Stomach (tissue), 9 donors: ENCODE results near the gene ZNF277. TPM values are rescaled to one million over a fixed set of nuclear protein-coding genes. Genes with fewer than 3 reads are reported as not detected.

Source experiments
- DNase-seq, 2 donors: peaks; one replicate each; pipeline versions ENCODE4 v3.0.0 to v3.0.0-alpha.2; 2013 to 2019
- H3K27ac ChIP-seq, 5 donors: fragments of 200-600 bp in 4 of 5; sonication (generic) in 4 of 5; one replicate each; pipeline ENCODE4 v1.5.1; 2013 to 2019; ENCODE audit warnings: mild to moderate bottlenecking in 1 of 5, moderate library complexity in 1 of 5
- H3K27me3 ChIP-seq, 3 donors: fragments of 200-600 bp; sonication (generic); one replicate each; pipeline ENCODE4 v1.5.1; 2017 to 2019; ENCODE audit warnings: mixed run types in 1 of 3
- H3K36me3 ChIP-seq, 4 donors: fragments of 200-600 bp; sonication (generic); 1 replicate in 3 of 4; 2 replicates in 1 of 4; pipeline ENCODE4 v1.5.1; 2016 to 2019
- H3K4me1 ChIP-seq, 4 donors: fragments of 200-600 bp; sonication (generic); one replicate each; pipeline ENCODE4 v1.5.1; 2016 to 2019
- H3K4me3 ChIP-seq, 4 donors: fragments of 200-600 bp; sonication (generic) in 3 of 4; one replicate each; pipeline ENCODE4 v1.5.1; 2016 to 2019; ENCODE audit warnings: mild to moderate bottlenecking in 1 of 4
- H3K9me3 ChIP-seq, 4 donors: fragments of 200-600 bp; sonication (generic); one replicate each; pipeline ENCODE4 v1.5.1; 2016 to 2019
- EP300 ChIP-seq: sonication (generic); formaldehyde crosslinking; IDR thresholded peaks from one replicate; pipeline ENCODE4 v1.6.1; 2017; ENCODE audit warnings: antibody characterized with exemption
- POLR2A ChIP-seq, 4 donors: fragments of 450-650 bp; IDR thresholded peaks; one replicate each; pipeline ENCODE4 v1.6.1; 2016; ENCODE audit warnings: antibody characterized with exemption in 4 of 4, control low read depth in 2 of 4, mild to moderate bottlenecking in 1 of 4, moderate library complexity in 1 of 4
- POLR2AphosphoS5 ChIP-seq, 3 donors: sonication (generic); formaldehyde crosslinking; IDR thresholded peaks; one replicate each; pipeline ENCODE4 v1.6.1; 2016; ENCODE audit warnings: antibody characterized with exemption in 3 of 3
- WGBS, 5 donors: extraction: QIAGEN DNeasy Blood & Tissue Kit in 3 of 5; methylation state at CpG; one replicate each; pipeline versions ENCODE4 v1.1.5 to v1.1.7; 2013 to 2018; 5-methylcytosine and 5-hydroxymethylcytosine counted together
- intact Hi-C: fragments of 100-400 bp; cut with DNase I; formaldehyde crosslinking; loops from one replicate; pipeline ENCODE4 v1.15.1; 2023; ENCODE audit warnings: low total_unique reads
- polyA plus RNA-seq, 3 donors: library from polyadenylated mRNA; stranded (reverse); fragments of 200-250 nt; gene quantifications; one replicate each; pipeline ENCODE4 v1.2.3, GENCODE V29; 2013
- total RNA-seq, 5 donors: library from RNA; depleted of rRNA; stranded (reverse); fragments of >200 nt; gene quantifications; one replicate each; pipeline versions ENCODE4 v1.1.0 to v1.2.3, GENCODE V29; 2014 to 2016
- TF ChIP-seq, protein P1 (sequence below), 7 experiments: fragments of 450-650 bp in 4 of 7; fragments of 200-600 bp in 3 of 7; sonication (generic) in 3 of 7; IDR thresholded peaks; one replicate each; pipeline ENCODE4 v1.5.1; 2016 to 2019; ENCODE audit warnings: antibody characterized with exemption in 7 of 7, control low read depth in 2 of 7, mild to moderate bottlenecking in 1 of 7
- donor health status: healthy with polysubstance abuse.
- donor health status: Bipolar disorder and iron deficiency.
- donor health status: healthy.

The ZNF277 gene
- total and polyA plus RNA-seq, 8 donors = 9.9 to 75.0 (median 27.2) TPM

DNA sequence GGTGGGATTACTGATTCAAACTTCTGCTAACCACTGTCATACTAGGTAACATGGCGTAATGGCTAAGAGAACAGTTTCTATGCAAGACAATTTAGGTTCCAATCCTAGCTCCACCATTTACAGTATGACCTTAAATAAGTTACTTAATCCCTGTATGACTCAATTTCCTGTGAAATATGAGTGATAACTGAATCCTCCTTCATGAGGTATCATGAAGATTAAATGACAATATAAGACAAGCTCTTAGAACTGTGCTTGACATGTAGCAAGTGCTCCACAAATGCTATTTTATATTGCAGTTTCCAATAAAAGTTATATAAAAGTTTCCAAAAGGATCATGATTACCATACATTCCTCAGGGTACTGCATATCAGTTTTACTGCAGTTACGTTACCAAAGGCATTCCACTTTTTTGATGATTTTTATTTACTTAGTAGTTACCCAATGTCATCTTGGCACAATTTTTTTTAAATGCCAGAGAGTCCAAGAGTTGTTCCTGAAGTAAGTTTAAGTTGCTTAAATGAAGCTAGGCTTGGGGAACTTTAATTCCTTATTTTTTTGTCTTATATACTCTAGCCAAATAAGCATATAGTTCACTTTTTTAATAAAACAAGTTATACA, 7.3 kb upstream of the ZNF277 start:
- 80 to 92% (median 86%) methylated on average over 2 of the region's 2 CpGs for WGBS, 5 donors
- no peak for DNase-seq
- H3K36me3 ChIP-seq = no peaks in the 10 kb centered on the region
- H3K4me3 ChIP-seq = no peak overlapping the region
- no peak for TF ChIP-seq POLR2AphosphoS5 (IDR thresholded peaks at IDR 0.05)
- TF ChIP-seq, protein P1, sequence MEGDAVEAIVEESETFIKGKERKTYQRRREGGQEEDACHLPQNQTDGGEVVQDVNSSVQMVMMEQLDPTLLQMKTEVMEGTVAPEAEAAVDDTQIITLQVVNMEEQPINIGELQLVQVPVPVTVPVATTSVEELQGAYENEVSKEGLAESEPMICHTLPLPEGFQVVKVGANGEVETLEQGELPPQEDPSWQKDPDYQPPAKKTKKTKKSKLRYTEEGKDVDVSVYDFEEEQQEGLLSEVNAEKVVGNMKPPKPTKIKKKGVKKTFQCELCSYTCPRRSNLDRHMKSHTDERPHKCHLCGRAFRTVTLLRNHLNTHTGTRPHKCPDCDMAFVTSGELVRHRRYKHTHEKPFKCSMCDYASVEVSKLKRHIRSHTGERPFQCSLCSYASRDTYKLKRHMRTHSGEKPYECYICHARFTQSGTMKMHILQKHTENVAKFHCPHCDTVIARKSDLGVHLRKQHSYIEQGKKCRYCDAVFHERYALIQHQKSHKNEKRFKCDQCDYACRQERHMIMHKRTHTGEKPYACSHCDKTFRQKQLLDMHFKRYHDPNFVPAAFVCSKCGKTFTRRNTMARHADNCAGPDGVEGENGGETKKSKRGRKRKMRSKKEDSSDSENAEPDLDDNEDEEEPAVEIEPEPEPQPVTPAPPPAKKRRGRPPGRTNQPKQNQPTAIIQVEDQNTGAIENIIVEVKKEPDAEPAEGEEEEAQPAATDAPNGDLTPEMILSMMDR (IDR thresholded peaks at IDR 0.05) = no peak
- TF ChIP-seq EP300 = no peak
- TF ChIP-seq POLR2A (IDR thresholded peaks at IDR 0.05) = no peak
- no peak overlapping the region for H3K27ac ChIP-seq
- peaks cover 0 to 4% (median 0%) of the 10 kb centered on the region in 3 donors for H3K27me3 ChIP-seq
- peaks cover 0 to 16% (median 9%) of the 10 kb centered on the region in 4 donors for H3K4me1 ChIP-seq
- H3K9me3 ChIP-seq = no peaks in the 10 kb centered on the region
- intact Hi-C loops = no loop called here

DNA sequence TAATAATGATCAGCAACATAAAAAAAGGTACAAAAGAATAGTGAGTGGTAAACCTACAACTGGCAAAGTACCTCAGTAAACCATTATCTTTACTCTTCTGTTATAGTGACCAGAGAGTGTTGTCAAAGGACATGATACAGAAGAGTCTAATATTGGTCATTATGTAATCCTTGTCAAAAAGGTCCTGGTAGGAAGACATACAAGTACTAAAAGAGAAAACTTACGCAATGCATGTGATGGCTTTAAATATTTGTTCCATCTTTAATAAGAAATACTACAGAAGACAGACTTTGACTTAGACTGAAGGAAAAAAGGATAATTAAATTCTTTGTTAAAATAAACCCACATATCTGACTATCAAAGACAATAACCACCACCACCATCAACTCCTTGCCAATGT, 6.8 kb upstream of the ZNF277 start:
- no peak overlapping the region for H3K27ac ChIP-seq
- H3K9me3 ChIP-seq = no peaks in the 10 kb centered on the region
- H3K36me3 ChIP-seq = no peaks in the 10 kb centered on the region
- no peak overlapping the region for H3K4me3 ChIP-seq
- no peak for DNase-seq
- WGBS, 5 donors = 91 to 98% (median 97%) methylated on average over 1 of the region's 1 CpG
- H3K27me3 ChIP-seq = peaks cover 0 to 4% (median 0%) of the 10 kb centered on the region in 3 donors
- H3K4me1 ChIP-seq = peaks cover 0 to 21% (median 13%) of the 10 kb centered on the region in 4 donors
- intact Hi-C loops = no loop called here
- TF ChIP-seq POLR2A (IDR thresholded peaks at IDR 0.05) (no peak), EP300 (no peak), POLR2AphosphoS5 (IDR thresholded peaks at IDR 0.05) (no peak)
- TF ChIP-seq, protein P1 (IDR thresholded peaks at IDR 0.05) = no peak

DNA sequence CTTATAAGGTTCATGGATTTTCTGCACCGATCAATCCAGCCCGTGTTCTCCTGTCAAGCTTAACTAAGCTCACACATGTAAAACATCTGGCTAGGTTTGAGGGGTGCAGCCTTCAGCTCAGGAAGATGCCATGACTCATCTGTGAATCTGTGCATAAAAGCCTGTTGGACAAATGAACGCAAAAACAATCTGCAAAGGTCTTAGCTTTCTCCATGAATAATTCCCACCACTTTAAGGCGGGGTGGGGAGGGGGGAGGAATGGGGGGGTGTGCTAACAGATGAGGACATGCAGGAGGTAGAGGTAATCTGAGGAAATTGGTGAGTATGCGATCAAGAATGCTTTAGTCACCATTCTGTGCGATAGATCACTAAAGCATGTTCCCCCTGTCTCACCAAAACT, 5.1 kb upstream of the ZNF277 start:
- Histone ChIP-seq H3K36me3 (no peaks in the 10 kb centered on the region), H3K27me3 (peaks cover 0 to 4% (median 0%) of the 10 kb centered on the region in 3 donors), H3K9me3 (no peaks in the 10 kb centered on the region), H3K4me3 (no peak overlapping the region), H3K4me1 (peaks cover 0 to 27% (median 19%) of the 10 kb centered on the region in 4 donors), H3K27ac (no peak overlapping the region)
- intact Hi-C loops = no loop called here
- DNase-seq = no peak
- no peak for TF ChIP-seq POLR2A (IDR thresholded peaks at IDR 0.05)
- WGBS, 5 donors = 73 to 81% (median 77%) methylated on average over 6 of the region's 6 CpGs

DNA sequence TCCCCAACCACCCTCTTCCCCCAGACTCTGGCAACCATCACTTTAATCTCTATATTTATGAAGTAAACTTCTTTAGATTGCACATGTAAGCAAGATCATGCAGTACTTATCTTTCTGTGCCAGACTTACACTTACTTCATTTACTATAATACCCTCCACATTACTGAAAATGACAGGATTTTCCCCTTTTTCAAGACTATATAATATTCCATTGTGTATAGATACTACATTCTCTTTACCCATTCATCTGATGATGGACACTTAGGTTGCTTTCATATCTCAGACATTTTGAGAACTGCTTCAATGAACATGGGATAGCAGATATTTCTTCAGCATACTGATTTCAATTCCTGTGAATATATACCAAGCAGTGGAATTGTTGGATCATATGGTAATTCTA, 4.7 kb upstream of the ZNF277 start:
- TF ChIP-seq, protein P1 (IDR thresholded peaks at IDR 0.05) = no peak
- TF ChIP-seq POLR2A (IDR thresholded peaks at IDR 0.05) (no peak), EP300 (no peak), POLR2AphosphoS5 (IDR thresholded peaks at IDR 0.05) (no peak)
- no peaks in the 10 kb centered on the region for H3K36me3 ChIP-seq
- H3K27me3 ChIP-seq = peaks cover 0 to 4% (median 0%) of the 10 kb centered on the region in 3 donors
- peaks cover 0 to 27% (median 19%) of the 10 kb centered on the region in 4 donors for H3K4me1 ChIP-seq
- intact Hi-C loops = no loop called here
- no peak for DNase-seq
- no peaks in the 10 kb centered on the region for H3K9me3 ChIP-seq
- no peak overlapping the region for H3K27ac ChIP-seq
- H3K4me3 ChIP-seq = no peak overlapping the region

DNA sequence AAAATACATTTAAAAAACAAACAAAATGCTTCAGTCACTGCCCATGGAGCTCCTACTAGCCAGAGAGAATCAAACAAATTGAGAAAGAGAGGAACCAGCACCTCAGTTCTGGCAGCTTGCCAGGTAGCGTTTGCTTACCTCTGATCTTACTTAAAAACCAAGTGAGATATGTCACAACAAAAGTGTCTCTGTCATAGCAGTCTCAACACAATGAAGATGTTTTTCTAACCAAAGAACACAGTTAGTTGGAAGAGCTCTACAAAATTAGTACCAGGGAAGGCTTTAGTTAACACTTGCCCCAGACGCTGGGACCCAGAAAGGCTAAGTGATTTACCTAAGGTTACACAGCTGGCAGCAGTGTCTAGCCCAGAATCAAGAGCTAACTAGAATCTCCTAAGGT, 3.7 kb upstream of the ZNF277 start:
- H3K36me3 ChIP-seq = no peaks in the 10 kb centered on the region
- 29 to 38% (median 35%) methylated on average over 2 of the region's 2 CpGs for WGBS, 5 donors
- DNase-seq = peak; percentile 44 to 56
- intact Hi-C loops = no loop called here
- peaks cover 0 to 4% (median 0%) of the 10 kb centered on the region in 3 donors for H3K27me3 ChIP-seq
- no peak overlapping the region for H3K27ac ChIP-seq
- no peak overlapping the region for H3K4me3 ChIP-seq
- H3K9me3 ChIP-seq = no peaks in the 10 kb centered on the region
- peaks cover 5 to 36% (median 23%) of the 10 kb centered on the region in 4 donors for H3K4me1 ChIP-seq
- TF ChIP-seq EP300 = no peak
- no peak for TF ChIP-seq POLR2AphosphoS5 (IDR thresholded peaks at IDR 0.05)
- TF ChIP-seq, protein P1 (IDR thresholded peaks at IDR 0.05) = no peak
- no peak for TF ChIP-seq POLR2A (IDR thresholded peaks at IDR 0.05)
